K562 (cell line): Measurements from ENCODE around the gene DCAKD. TPM values are rescaled to one million over a fixed set of nuclear protein-coding genes. Genes with fewer than 3 reads are reported as not detected.
A peak's percentile ranks its signal among the peaks of the same experiment; 100 is the strongest.

Experiments
- ATAC-seq: fragments of 200-7000 bp; cut with Tn5 transposase; 3 replicates; pipeline ENCODE4 v1.9.1; 2020; ENCODE audit warnings: moderate library complexity
- BruUV-seq: library from RNA; stranded (reverse); fragments of 400-500 nt; replicated peaks from 2 replicates; lab custom pipeline; 2021; lab: Mats Ljungman, UMichigan
- CTCF ChIA-PET: fragments of 300-600 bp; formaldehyde crosslinking; extraction: SDS; loops from one replicate; lab custom pipeline; 2021; ENCODE audit warnings: low intra/inter-chr PET ratio; lab: Yijun Ruan, JAX
- POLR2A ChIA-PET: fragments of 300-600, 350-650 bp; sonication (Branson Sonifier 250); formaldehyde crosslinking; extraction: SDS; loops from one replicate; lab custom pipeline; 2021; ENCODE audit warnings: antibody characterized with exemption, inconsistent platforms; lab: Yijun Ruan, JAX
- DNase-seq, 4 experiments: peaks; one replicate each; pipeline versions ENCODE4 v3.0.0 to v3.0.0-alpha.2; 2011 to 2018; ENCODE audit warnings: low spot score in 3 of 4, mixed read lengths in 3 of 4; ENCODE audit errors: extremely low read depth in 1 of 4
- FAIRE-seq: peaks from 2 replicates; lab custom pipeline; 2011; peaks lifted over from hg19 to GRCh38; lab: Jason Lieb, UNC
- H2AFZ ChIP-seq: 2 replicates; pipeline ENCODE4 v1.6.0; 2011; ENCODE audit warnings: low read depth, low read length, control low read depth, inconsistent platforms
- H3K27ac ChIP-seq: fragments of 200-600 bp; 3 replicates; pipeline ENCODE4 v1.8.0; 2011; ENCODE audit warnings: low read depth, mild to moderate bottlenecking, control low read depth, inconsistent platforms, low read length, moderate library complexity, mixed read lengths; ENCODE audit errors: extremely low read depth
- H3K27me3 ChIP-seq, 2 experiments: fragments of 300-600 bp in 1 of 2; 2 replicates in 1 of 2; 3 replicates in 1 of 2; pipeline versions ENCODE4 v1.6.0 to v1.8.0; 2011; ENCODE audit warnings: inconsistent platforms in 2 of 2, low read length in 2 of 2, mild to moderate bottlenecking in 1 of 2, mixed read lengths in 1 of 2, moderate library complexity in 1 of 2; ENCODE audit not compliant: control insufficient read depth in 2 of 2, insufficient read depth in 2 of 2
- H3K36me3 ChIP-seq: fragments of 300-600 bp; 3 replicates; pipeline ENCODE4 v1.8.0; 2011; ENCODE audit warnings: mild to moderate bottlenecking, low read length, inconsistent platforms; ENCODE audit not compliant: control insufficient read depth, insufficient read depth
- H3K4me1 ChIP-seq, 2 experiments: fragments of 200-600 bp in 1 of 2; replicated peaks in 1 of 2; 2 replicates in 1 of 2; 3 replicates in 1 of 2; pipeline versions ENCODE4 v1.5.1 to v1.8.0; 2011; ENCODE audit warnings: inconsistent platforms in 2 of 2, low read length in 2 of 2, mild to moderate bottlenecking in 1 of 2, mixed read lengths in 1 of 2, moderate library complexity in 1 of 2; ENCODE audit not compliant: control insufficient read depth in 2 of 2, insufficient read depth in 2 of 2
- H3K4me2 ChIP-seq: 2 replicates; pipeline ENCODE4 v1.6.1; 2011; ENCODE audit warnings: low read length, control low read depth, inconsistent platforms, mixed read lengths; ENCODE audit not compliant: insufficient read depth
- H3K4me3 ChIP-seq: fragments of 200-600 bp; sonication (generic), shearing (Covaris generic); 2 replicates; pipeline ENCODE4 v1.5.1; 2016; ENCODE audit warnings: control low read depth, inconsistent platforms
- H3K79me2 ChIP-seq: fragments of 200-600 bp; 3 replicates; pipeline ENCODE4 v1.8.0; 2011; ENCODE audit warnings: low read length, inconsistent platforms; ENCODE audit not compliant: control insufficient read depth, insufficient read depth
- H3K9ac ChIP-seq, 2 experiments: 2 replicates each; pipeline versions ENCODE4 v1.6.0 to v1.6.1; 2011; ENCODE audit warnings: low read depth in 2 of 2, low read length in 2 of 2, control low read depth in 1 of 2, inconsistent platforms in 1 of 2, mild to moderate bottlenecking in 1 of 2, mixed read lengths in 1 of 2; ENCODE audit not compliant: insufficient read depth in 1 of 2
- H3K9me1 ChIP-seq: one replicate; pipeline ENCODE4 v1.6.0; 2011; ENCODE audit warnings: inconsistent platforms, mild to moderate bottlenecking, low read length, moderate library complexity; ENCODE audit not compliant: control insufficient read depth, insufficient read depth
- H3K9me3 ChIP-seq: replicated peaks from 2 replicates; pipeline ENCODE4 v1.5.1; 2011; ENCODE audit warnings: low read depth, low read length, inconsistent platforms; ENCODE audit not compliant: control insufficient read depth, insufficient read depth
- H4K20me1 ChIP-seq: replicated peaks from 2 replicates; pipeline ENCODE4 v1.6.1; 2011; ENCODE audit warnings: low read length, inconsistent platforms, mixed read lengths; ENCODE audit not compliant: control insufficient read depth, insufficient read depth
- ASH1L ChIP-seq: fragments of 450-650 bp; IDR thresholded peaks from 2 replicates; pipeline ENCODE4 v1.6.1; 2018; ENCODE audit warnings: borderline replicate concordance, mild to moderate bottlenecking, low read depth; ENCODE audit not compliant: partially characterized antibody
- CGGBP1 ChIP-seq: fragments of 250-450 bp; sonication (Bioruptor Pico); IDR thresholded peaks from 2 replicates; pipeline ENCODE4 v1.9.0; 2021; ENCODE audit warnings: mild to moderate bottlenecking
- CHD1 ChIP-seq: fragments of 200-600 bp; sonication (generic); IDR thresholded peaks from one replicate; pipeline ENCODE4 v1.6.1; 2012; ENCODE audit warnings: mild to moderate bottlenecking, moderate library complexity, low read length, inconsistent platforms
- FOSL1 ChIP-seq: fragments of 200-800 bp; sonication (Bioruptor generic); conservative IDR thresholded peaks from 2 replicates; pipeline ENCODE4 v1.6.1; 2016; ENCODE audit warnings: missing genetic modification characterization, missing compliant biosample characterization
- FOXO4 ChIP-seq: fragments of 450-650 bp; formaldehyde crosslinking; IDR thresholded peaks from 2 replicates; pipeline ENCODE4 v1.4.0; 2020; ENCODE audit warnings: mild to moderate bottlenecking, moderate library complexity
- NFYB ChIP-seq: IDR thresholded peaks from 2 replicates; pipeline ENCODE4 v1.6.1; 2011; ENCODE audit warnings: mild to moderate bottlenecking, moderate library complexity; ENCODE audit not compliant: insufficient read length; ENCODE audit errors: extremely low read depth
- RFX1 ChIP-seq: fragments of 450-650 bp; IDR thresholded peaks from 2 replicates; pipeline ENCODE4 v1.6.1; 2016; ENCODE audit warnings: mild to moderate bottlenecking, moderate library complexity
- ZBTB26 ChIP-seq: fragments of 450-650 bp; formaldehyde crosslinking; IDR thresholded peaks from 2 replicates; pipeline ENCODE4 v1.4.0; 2022; ENCODE audit warnings: missing genetic modification characterization
- ZFP1 ChIP-seq: fragments of 450-650 bp; formaldehyde crosslinking; IDR thresholded peaks from 2 replicates; pipeline ENCODE4 v1.4.0; 2020; ENCODE audit warnings: mild to moderate bottlenecking, mixed read lengths
- ZNF395 ChIP-seq: fragments of 200-800 bp; sonication (Bioruptor generic); IDR thresholded peaks from 2 replicates; pipeline ENCODE4 v1.6.1; 2017; ENCODE audit warnings: missing genetic modification characterization, missing compliant biosample characterization
- ZNF740 ChIP-seq, 3 experiments: fragments of 200-800 bp in 1 of 3; sonication (Bioruptor generic) in 1 of 3; sonication (generic) in 1 of 3; formaldehyde crosslinking in 1 of 3; IDR thresholded peaks; 2 replicates each; pipeline versions ENCODE4 v1.6.1 to v1.8.0; 2016 to 2022; ENCODE audit warnings: mild to moderate bottlenecking in 2 of 3, missing compliant biosample characterization in 2 of 3, missing genetic modification characterization in 2 of 3, missing genetic modification reagents in 1 of 3
- WGBS: fragments of 100-300 bp; shearing (Covaris generic); methylation state at CpG from one replicate; pipeline ENCODE4 v1.1.6; 2016; ENCODE audit warnings: low coverage, mixed read lengths; ENCODE audit not compliant: insufficient coverage; ENCODE audit errors: missing lambda C conversion rate; 5-methylcytosine and 5-hydroxymethylcytosine counted together
- in situ Hi-C: fragments of 300-500 bp; cut with MboI; formaldehyde crosslinking; loops from 4 replicates; pipeline ENCODE4 v1.15.0; 2018; ENCODE audit warnings: inconsistent platforms, mixed read lengths
- intact Hi-C: fragments of 100-400 bp; cut with micrococcal nuclease; formaldehyde crosslinking; loops from 2 replicates; pipeline ENCODE4 v1.14.2; 2022
- polyA plus RNA-seq, 8 experiments: library from polyadenylated mRNA; depleted of rRNA in 4 of 8; stranded (reverse) in 5 of 8; unstranded in 3 of 8; fragments of >200 nt; fragmentation: Nextera tagmentation in 2 of 8; fragmentation: Illumina TruSeq in 1 of 8; extraction: Ambion mirVana in 2 of 8; extraction: Trizol in 1 of 8; gene quantifications; 2 replicates each; pipeline versions ENCODE4 v1.2.1 to v1.2.3, GENCODE V29; 2011 to 2014; ENCODE audit warnings: inconsistent platforms in 1 of 8, missing spikeins in 1 of 8
- total RNA-seq, 7 experiments: library from RNA; depleted of rRNA in 6 of 7; stranded (reverse); fragments of >200 nt in 6 of 7; fragmentation: Illumina TruSeq in 2 of 7; extraction: Trizol in 2 of 7; gene quantifications; 2 replicates each; pipeline versions ENCODE4 v1.2.1 to v1.2.3, GENCODE V29; 2011 to 2021; ENCODE audit warnings: low replicate concordance in 1 of 7

Gene DCAKD
- total and polyA plus RNA-seq, 9 of the 15 experiments (the other 6 are each of a cell fraction or from before 2014, with no cell fraction given) = 7.9 to 35.5 (median 21.4) TPM

GRCh38 chr17:45061606-45062205, 10.3 kb upstream of the DCAKD start:
- Histone ChIP-seq H3K9ac (peak overlapping the region; percentile 96), H3K4me1 (peaks cover 7 to 12% of the 10 kb centered on the region in 2 experiments; a peak in 3 of 5 replicates), H2AFZ (peak overlapping the region; percentile 96), H3K9me3 (no peaks in the 10 kb centered on the region), H3K79me2 (peaks cover 77% of the 10 kb centered on the region), H3K36me3 (peaks cover 36% of the 10 kb centered on the region), H3K27ac (peak overlapping the region; percentile 97), H3K27me3 (no peaks in the 10 kb centered on the region), H4K20me1 (no peaks in the 10 kb centered on the region), H3K4me2 (peak overlapping the region; percentile 91), H3K4me3 (peak overlapping the region; percentile 67), H3K9me1 (no peaks in the 10 kb centered on the region)
- in situ Hi-C loops = no loop called here
- intact Hi-C loops = no loop called here
- no peak for FAIRE-seq
- DNase-seq = no peak
- CTCF ChIA-PET = no interaction called here
- BruUV-seq = TSS peak; percentile 78
- WGBS = 0% methylated on average over 15 of the region's 15 CpGs
- POLR2A ChIA-PET = interaction anchor here (0.6 to 5.1 kb wide), 16 partner anchors 8 to 538 kb away, joined by 3 to 62 read pairs (median 4); partner anchors contain the start of genes DCAKD, EFTUD2, HEXIM1 and HEXIM2
- no peak for ATAC-seq
- no peak for TF ChIP-seq RFX1
- 0 out of 2 replicates have a peak, but pooled peaks have one; percentile 1 for TF ChIP-seq ZNF740 (CRISPR knock-in tag; IDR thresholded peaks at IDR 0.05)
- TF ChIP-seq ZNF740 (tag; IDR thresholded peaks at IDR 0.05) = no peak
- no peak for TF ChIP-seq NFYB
- TF ChIP-seq FOSL1 = peak; percentile 42
- TF ChIP-seq ASH1L = no peak
- TF ChIP-seq FOXO4 (CRISPR knock-in tag) = no peak
- no peak for TF ChIP-seq CGGBP1
- peak; percentile 16 for TF ChIP-seq CHD1
- 0 out of 2 replicates have a peak, but pooled peaks have one; percentile 9 for TF ChIP-seq ZNF395
- TF ChIP-seq ZBTB26 = no peak
- TF ChIP-seq ZFP1 (CRISPR knock-in tag) = no peak
